Limb (tissue), 2 donors: ENCODE data around the gene BMF.
"Not testable (repeated sequence)": the region's sequence is repeated elsewhere in the genome, so short reads cannot be mapped to it uniquely, and the experiment has no call there.

Source experiments
- DNase-seq, 2 donors: peaks; one replicate each; pipeline ENCODE4 v3.0.0-alpha.2; 2016; ENCODE audit errors: extremely low spot score in 2 of 2

BMF gene

GRCh38 chr15:40088929-40089755, 19.5 kb downstream of the BMF start:
- no peak for DNase-seq

- no peak for DNase-seq
Measured at GRCh38 chr15:40087991-40088928, 20.4 kb downstream of the BMF start.

GRCh38 chr15:40087068-40087810, 21.4 kb downstream of the BMF start:
- peak in 1 of 2 donors; percentile 50 for DNase-seq

- DNase-seq = no peak
Measured at GRCh38 chr15:40085266-40085665, 23.4 kb downstream of the BMF start.

GRCh38 chr15:40084650-40085049, 24.0 kb downstream of the BMF start:
- no peak for DNase-seq

- DNase-seq = no peak
Measured at GRCh38 chr15:40082195-40082883, 26.3 kb downstream of the BMF start.

- peak; percentile 80 to 81 for DNase-seq
Measured at GRCh38 chr15:40081691-40082194, 26.9 kb downstream of the BMF start.

GRCh38 chr15:40080847-40081246, 27.8 kb downstream of the BMF start:
- DNase-seq = no peak

GRCh38 chr15:40080104-40080503, 28.6 kb downstream of the BMF start:
- DNase-seq = no peak

- DNase-seq = no peak
Measured at GRCh38 chr15:40079456-40079855, 29.2 kb downstream of the BMF start.

GRCh38 chr15:40075298-40076044, 33.2 kb downstream of the BMF start:
- no peak for DNase-seq

GRCh38 chr15:40074656-40075055, 34.0 kb downstream of the BMF start:
- DNase-seq = not testable (repeated sequence)

- DNase-seq = not testable (repeated sequence)
Measured at GRCh38 chr15:40073716-40074490, 34.8 kb downstream of the BMF start.

GRCh38 chr15:40072216-40072990, 36.3 kb downstream of the BMF start:
- DNase-seq = no peak

- DNase-seq = no peak
Measured at GRCh38 chr15:40070608-40071218, 38.0 kb downstream of the BMF start.

- no peak for DNase-seq
Measured at GRCh38 chr15:40070166-40070557, 38.5 kb downstream of the BMF start.

- DNase-seq = peak; percentile 73 to 88
Measured at GRCh38 chr15:40069178-40070165, 39.2 kb downstream of the BMF start.
